ENCODE results near the gene DENND5A.
"Not testable (repeated sequence)": the region's sequence is repeated elsewhere in the genome, so short reads cannot be mapped to it uniquely, and the experiment has no call there.

DENND5A gene

GRCh38 chr11:9274499-9275258 is 9.5 kb upstream of the DENND5A start:
- H3K4me1 ChIP-seq (ENCODE audit: insufficient read depth, low read length), result no peaks in the 10 kb centered on the region
- H3K36me3 ChIP-seq (ENCODE audit: insufficient read depth, low read length), result no peaks in the 10 kb centered on the region
- no peak overlapping the region for H3K9ac ChIP-seq (ENCODE audit: low read depth, low read length)
- no peaks in the 10 kb centered on the region for H3K9me3 ChIP-seq (ENCODE audit: control insufficient read depth, insufficient read depth, low read length)

- H3K9me3 ChIP-seq (ENCODE audit: control insufficient read depth, insufficient read depth, low read length), result no peaks in the 10 kb centered on the region
- H3K4me1 ChIP-seq (ENCODE audit: insufficient read depth, low read length), result no peaks in the 10 kb centered on the region
- no peak overlapping the region for H3K9ac ChIP-seq (ENCODE audit: low read depth, low read length)
- H3K36me3 ChIP-seq (ENCODE audit: insufficient read depth, low read length), result no peaks in the 10 kb centered on the region
These were observed 8.5 kb upstream of the DENND5A start for GRCh38 chr11:9273376-9274336.

- Histone ChIP-seq H3K9ac (ENCODE audit: low read depth, low read length) (no peak overlapping the region), H3K36me3 (ENCODE audit: insufficient read depth, low read length) (no peaks in the 10 kb centered on the region), H3K4me1 (ENCODE audit: insufficient read depth, low read length) (peaks cover 10% of the 10 kb centered on the region; the same call in 1 of the 2 replicates), H3K9me3 (ENCODE audit: control insufficient read depth, insufficient read depth, low read length) (no peaks in the 10 kb centered on the region)
These were observed 4.4 kb upstream of the DENND5A start for GRCh38 chr11:9269492-9270013.

- H3K9me3 ChIP-seq (ENCODE audit: control insufficient read depth, insufficient read depth, low read length), result no peaks in the 10 kb centered on the region
- no peaks in the 10 kb centered on the region for H3K36me3 ChIP-seq (ENCODE audit: insufficient read depth, low read length)
- H3K4me1 ChIP-seq (ENCODE audit: insufficient read depth, low read length), result peaks cover 10% of the 10 kb centered on the region; the same call in 1 of the 2 replicates
- no peak overlapping the region for H3K9ac ChIP-seq (ENCODE audit: low read depth, low read length)
These were observed 2.5 kb upstream of the DENND5A start for GRCh38 chr11:9267680-9268079.

- Histone ChIP-seq H3K9ac (ENCODE audit: low read depth, low read length) (no peak overlapping the region), H3K36me3 (ENCODE audit: insufficient read depth, low read length) (no peaks in the 10 kb centered on the region), H3K4me1 (ENCODE audit: insufficient read depth, low read length) (peaks cover 10% of the 10 kb centered on the region; the same call in 1 of the 2 replicates), H3K9me3 (ENCODE audit: control insufficient read depth, insufficient read depth, low read length) (no peaks in the 10 kb centered on the region)
These were observed 1.8 kb upstream of the DENND5A start for GRCh38 chr11:9266926-9267325.

DNA sequence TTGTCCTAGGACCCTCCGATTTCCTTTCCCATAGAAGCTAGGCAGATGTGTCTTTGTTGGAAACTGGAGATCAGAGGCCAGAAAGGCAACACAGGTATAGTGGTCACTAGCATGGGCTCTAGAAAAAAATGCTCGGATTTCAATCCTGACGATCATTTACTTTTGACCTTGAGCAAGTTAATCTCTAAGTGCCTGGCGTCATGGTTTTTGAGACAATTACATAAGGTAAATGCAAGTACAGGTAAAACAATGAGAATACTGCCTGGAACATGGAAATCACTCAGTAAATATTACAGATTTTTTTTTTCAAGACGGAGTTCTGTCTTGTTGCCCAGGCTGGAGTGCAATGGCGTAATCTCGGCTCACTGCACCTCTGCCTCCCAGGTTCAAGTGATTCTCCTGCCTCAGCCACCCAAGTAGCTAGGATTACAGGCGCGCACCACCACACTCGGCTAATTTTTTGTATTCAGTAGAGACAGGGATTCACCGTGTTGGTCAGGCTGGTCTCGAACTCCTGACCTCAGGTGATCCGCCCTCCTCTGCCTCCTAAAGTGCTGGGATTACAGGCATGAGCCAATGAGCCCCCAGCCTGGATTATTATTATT is 1.1 kb upstream of the DENND5A start:
- Histone ChIP-seq H3K9ac (ENCODE audit: low read depth, low read length) (peak overlapping the region; percentile 75; the same call in 1 of the 2 replicates), H3K36me3 (ENCODE audit: insufficient read depth, low read length) (no peaks in the 10 kb centered on the region), H3K4me1 (ENCODE audit: insufficient read depth, low read length) (peaks cover 10% of the 10 kb centered on the region), H3K9me3 (ENCODE audit: control insufficient read depth, insufficient read depth, low read length) (no peaks in the 10 kb centered on the region)

DNA sequence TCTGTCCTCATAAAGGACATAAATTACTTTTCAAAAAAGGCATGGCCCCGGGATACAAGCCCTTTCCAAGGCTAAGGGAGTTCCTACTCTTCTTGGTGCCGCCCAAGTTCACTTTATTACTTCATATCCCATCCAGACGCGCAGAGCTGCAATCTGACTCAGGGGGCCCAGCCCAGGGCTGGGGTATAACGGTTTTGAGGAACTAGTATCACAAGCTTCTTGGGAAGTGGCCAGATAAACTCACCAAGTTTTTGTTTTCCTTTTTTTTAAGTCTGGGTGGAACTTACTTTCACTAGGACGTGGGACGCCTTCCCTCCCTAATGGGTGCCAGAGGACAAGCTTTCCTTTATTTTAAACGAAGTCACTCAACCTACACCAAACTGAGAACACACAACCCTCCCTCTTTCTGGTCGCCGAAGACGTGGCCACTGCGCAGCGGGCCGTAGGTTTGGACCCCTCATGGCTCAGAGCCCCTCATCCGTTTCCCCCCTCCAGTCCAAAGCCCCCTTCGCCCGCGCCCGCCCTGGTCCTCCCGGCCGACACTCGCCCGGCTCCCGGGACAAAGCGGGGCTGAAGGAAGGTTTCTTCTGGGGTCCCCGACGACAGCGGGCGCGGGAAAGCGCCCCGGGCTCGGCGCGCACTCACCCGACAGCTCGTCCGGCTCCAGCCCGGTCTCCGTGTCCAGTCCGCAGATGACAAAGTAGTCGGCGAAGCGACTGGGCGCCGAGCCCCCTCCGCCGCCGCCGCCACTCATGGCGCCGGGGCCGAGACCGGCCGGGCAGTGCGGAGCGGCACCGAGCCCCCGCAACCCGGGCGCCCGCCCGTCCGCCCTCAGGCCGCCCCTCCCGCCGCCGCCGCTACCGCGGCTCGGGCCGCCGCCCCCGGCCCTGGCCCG is 587 bp downstream of the DENND5A start:
- Histone ChIP-seq H3K4me1 (ENCODE audit: insufficient read depth, low read length) (peaks cover 16% of the 10 kb centered on the region), H3K9ac (ENCODE audit: low read depth, low read length) (peak overlapping the region; percentile 75), H3K36me3 (ENCODE audit: insufficient read depth, low read length) (no peaks in the 10 kb centered on the region)

DNA sequence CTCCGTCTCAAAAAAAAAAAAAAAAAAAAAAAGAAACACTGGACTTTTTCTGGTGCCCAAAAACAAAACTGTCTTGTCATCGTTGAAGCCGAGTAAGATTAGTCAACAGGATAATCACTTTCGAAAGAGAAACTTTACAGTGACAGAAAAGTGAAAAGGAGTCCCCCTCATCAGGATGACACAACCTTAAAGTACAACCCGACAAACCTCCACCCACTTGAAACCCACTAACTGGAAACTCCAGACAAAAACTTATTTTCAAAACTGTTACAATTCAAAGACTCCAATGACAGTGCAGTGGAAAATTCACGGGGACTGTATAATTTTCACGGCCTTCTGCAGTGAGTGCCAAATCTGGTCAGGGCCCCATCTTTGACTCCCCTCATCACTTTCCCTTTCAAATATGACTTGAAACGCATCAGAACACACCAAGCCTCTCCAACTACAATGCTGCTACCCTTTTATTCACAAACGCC is 1.3 kb downstream of the DENND5A start:
- H3K4me1 ChIP-seq (ENCODE audit: insufficient read depth, low read length), result peaks cover 16% of the 10 kb centered on the region
- no peaks in the 10 kb centered on the region for H3K9me3 ChIP-seq (ENCODE audit: control insufficient read depth, insufficient read depth, low read length)
- peak overlapping the region; percentile 75 for H3K9ac ChIP-seq (ENCODE audit: low read depth, low read length)
- no peaks in the 10 kb centered on the region for H3K36me3 ChIP-seq (ENCODE audit: insufficient read depth, low read length)

More for the DNA sequence above, 587 bp downstream of the DENND5A start:
- no peaks in the 10 kb centered on the region for H3K9me3 ChIP-seq (ENCODE audit: control insufficient read depth, insufficient read depth, low read length)

GRCh38 chr11:9260838-9261146 is 4.4 kb downstream of the DENND5A start:
- not testable (repeated sequence) for H3K9ac ChIP-seq (ENCODE audit: low read depth, low read length); H3K4me1 ChIP-seq (ENCODE audit: insufficient read depth, low read length); H3K9me3 ChIP-seq (ENCODE audit: control insufficient read depth, insufficient read depth, low read length); H3K36me3 ChIP-seq (ENCODE audit: insufficient read depth, low read length)

GRCh38 chr11:9259981-9260837 is 4.9 kb downstream of the DENND5A start:
- Histone ChIP-seq H3K9ac (ENCODE audit: low read depth, low read length) (no peak overlapping the region), H3K36me3 (ENCODE audit: insufficient read depth, low read length) (peaks cover 4% of the 10 kb centered on the region; the same call in 1 of the 2 replicates), H3K9me3 (ENCODE audit: control insufficient read depth, insufficient read depth, low read length) (no peaks in the 10 kb centered on the region), H3K4me1 (ENCODE audit: insufficient read depth, low read length) (peaks cover 5% of the 10 kb centered on the region; the same call in 1 of the 2 replicates)

DNA sequence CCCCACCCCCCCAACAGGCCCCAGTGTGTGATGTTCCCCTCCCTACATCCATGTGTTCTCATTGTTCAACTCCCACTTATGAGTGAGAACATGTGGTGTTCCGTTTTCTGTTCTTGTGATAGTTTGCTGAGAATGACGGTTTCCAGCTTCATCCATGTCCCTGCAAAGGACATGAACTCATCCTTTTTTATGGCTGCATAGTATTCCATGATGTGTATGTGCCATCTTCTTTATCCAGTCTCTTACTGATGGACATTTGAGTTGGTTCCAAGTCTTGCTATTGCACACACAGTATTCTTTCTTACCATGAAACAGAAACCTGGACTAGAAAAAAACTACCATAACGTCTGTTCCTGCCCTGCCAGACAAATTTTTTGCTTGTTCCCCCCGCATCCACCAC is 6.9 kb downstream of the DENND5A start:
- not testable (repeated sequence) for H3K36me3 ChIP-seq (ENCODE audit: insufficient read depth, low read length); H3K4me1 ChIP-seq (ENCODE audit: insufficient read depth, low read length); H3K9ac ChIP-seq (ENCODE audit: low read depth, low read length); H3K9me3 ChIP-seq (ENCODE audit: control insufficient read depth, insufficient read depth, low read length)

DNA sequence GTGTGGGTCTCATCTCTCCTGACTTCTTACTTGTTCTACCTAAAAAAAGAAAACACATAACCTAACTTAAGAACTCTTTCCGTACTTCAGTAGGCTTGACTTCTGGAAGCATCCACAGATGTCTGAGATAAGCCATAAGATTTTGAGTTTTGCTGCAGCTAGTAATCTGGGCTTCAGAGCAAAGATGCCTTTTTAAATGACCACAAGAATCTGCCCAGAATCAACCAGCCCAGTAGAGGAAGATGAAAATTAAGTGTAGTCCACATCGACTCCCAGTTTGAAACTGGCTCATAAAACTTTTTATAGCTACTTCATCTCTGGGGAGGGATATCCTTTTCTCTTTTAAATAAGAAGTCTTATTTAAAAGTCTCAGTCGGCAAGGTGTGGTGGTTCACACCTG is 10.7 kb downstream of the DENND5A start:
- Histone ChIP-seq H3K4me1 (ENCODE audit: insufficient read depth, low read length) (no peaks in the 10 kb centered on the region), H3K36me3 (ENCODE audit: insufficient read depth, low read length) (peaks cover 4% of the 10 kb centered on the region; the same call in 1 of the 2 replicates), H3K9me3 (ENCODE audit: control insufficient read depth, insufficient read depth, low read length) (no peaks in the 10 kb centered on the region), H3K9ac (ENCODE audit: low read depth, low read length) (no peak overlapping the region)

- Histone ChIP-seq H3K4me1 (ENCODE audit: insufficient read depth, low read length) (no peaks in the 10 kb centered on the region), H3K36me3 (ENCODE audit: insufficient read depth, low read length) (no peaks in the 10 kb centered on the region), H3K9me3 (ENCODE audit: control insufficient read depth, insufficient read depth, low read length) (no peaks in the 10 kb centered on the region), H3K9ac (ENCODE audit: low read depth, low read length) (no peak overlapping the region)
These were observed 12.1 kb downstream of the DENND5A start for GRCh38 chr11:9253086-9253485.
